K562 (cell line): Measurements from ENCODE around the gene CHMP3. TPM values are rescaled to one million over a fixed set of nuclear protein-coding genes. Genes with fewer than 3 reads are reported as not detected.

Experiments used
- ATF4 ChIP-seq: fragments of 450-650 bp; formaldehyde crosslinking; IDR thresholded peaks from 2 replicates; pipeline ENCODE4 v1.4.0; 2022; ENCODE audit warnings: mild to moderate bottlenecking, moderate library complexity
- CEBPB ChIP-seq: fragments of 450-650 bp; IDR thresholded peaks from 2 replicates; pipeline ENCODE4 v1.6.1; 2016; ENCODE audit warnings: missing genetic modification characterization, missing compliant biosample characterization
- ERF ChIP-seq: fragments of 450-650 bp; formaldehyde crosslinking; IDR thresholded peaks from 2 replicates; pipeline ENCODE4 v1.4.0; 2020; ENCODE audit warnings: mild to moderate bottlenecking, mixed read lengths
- ETS1 ChIP-seq: conservative IDR thresholded peaks from 2 replicates; pipeline ENCODE4 v1.6.1; 2011; ENCODE audit warnings: low read depth, mild to moderate bottlenecking, low read length; ENCODE audit not compliant: control insufficient read depth
- FOXA1 ChIP-seq: fragments of 450-650 bp; IDR thresholded peaks from 2 replicates; pipeline ENCODE4 v1.6.1; 2016; ENCODE audit warnings: mild to moderate bottlenecking, borderline replicate concordance
- FOXP4 ChIP-seq: sonication (generic); formaldehyde crosslinking; IDR thresholded peaks from 2 replicates; pipeline ENCODE4 v1.8.0; 2022; ENCODE audit warnings: mild to moderate bottlenecking, missing genetic modification reagents, borderline replicate concordance
- HDAC2 ChIP-seq: fragments of 450-650 bp; IDR thresholded peaks from 2 replicates; pipeline ENCODE4 v1.6.1; 2016; ENCODE audit warnings: mild to moderate bottlenecking
- HNRNPUL1 ChIP-seq: fragments of 200-400 bp; formaldehyde crosslinking; IDR thresholded peaks from 2 replicates; pipeline ENCODE4 v1.6.1; 2017; ENCODE audit warnings: low read length
- ID3 ChIP-seq, 2 experiments: fragments of 250-450 bp in 1 of 2; fragments of 450-650 bp in 1 of 2; sonication (Bioruptor Pico) in 1 of 2; IDR thresholded peaks; 2 replicates each; pipeline versions ENCODE4 v1.6.1 to v1.8.0; 2016 to 2021; ENCODE audit warnings: mild to moderate bottlenecking in 2 of 2, moderate library complexity in 2 of 2, missing compliant biosample characterization in 1 of 2, missing genetic modification characterization in 1 of 2
- MED1 ChIP-seq: sonication (generic); formaldehyde crosslinking; IDR thresholded peaks from 2 replicates; pipeline ENCODE4 v1.8.1; 2023; ENCODE audit warnings: missing genetic modification reagents, borderline replicate concordance
- NFATC3 ChIP-seq: fragments of 450-650 bp; IDR thresholded peaks from 2 replicates; pipeline ENCODE4 v1.6.1; 2017; ENCODE audit warnings: mild to moderate bottlenecking
- NFRKB ChIP-seq: fragments of 450-650 bp; IDR thresholded peaks from 2 replicates; pipeline ENCODE4 v1.6.1; 2016; ENCODE audit warnings: low read depth
- POLR3G ChIP-seq: IDR thresholded peaks from 2 replicates; pipeline ENCODE4 v1.6.1; 2011; ENCODE audit not compliant: insufficient read length, insufficient replicate concordance; ENCODE audit errors: extremely low read depth
- SPI1 ChIP-seq: IDR thresholded peaks from 2 replicates; pipeline ENCODE4 v1.6.1; 2011; ENCODE audit warnings: low read depth, low read length, control low read depth, borderline replicate concordance
- ZNF134 ChIP-seq: fragments of 250-450 bp; sonication (Bioruptor Pico); conservative IDR thresholded peaks from 2 replicates; pipeline ENCODE4 v1.4.0; 2020
- ZNF398 ChIP-seq: fragments of 250-450 bp; sonication (Bioruptor Pico); IDR thresholded peaks from 2 replicates; pipeline ENCODE4 v1.8.0; 2021; ENCODE audit warnings: moderate library complexity, mild to moderate bottlenecking, inconsistent platforms
- ZNF57 ChIP-seq: fragments of 450-650 bp; formaldehyde crosslinking; IDR thresholded peaks from 2 replicates; pipeline ENCODE4 v1.4.0; 2020; ENCODE audit warnings: mild to moderate bottlenecking, moderate library complexity
- ZNF639 ChIP-seq, 2 experiments: fragments of 200-800 bp in 1 of 2; sonication (Bioruptor generic) in 1 of 2; sonication (generic) in 1 of 2; formaldehyde crosslinking in 1 of 2; IDR thresholded peaks in 1 of 2; conservative IDR thresholded peaks in 1 of 2; 2 replicates each; pipeline versions ENCODE4 v1.5.0 to v1.6.1; 2016 to 2020; ENCODE audit warnings: missing compliant biosample characterization in 1 of 2, missing genetic modification characterization in 1 of 2, missing genetic modification reagents in 1 of 2
- ZNF79 ChIP-seq: fragments of 250-450 bp; sonication (Bioruptor Pico); IDR thresholded peaks from 2 replicates; pipeline ENCODE4 v1.4.0; 2020; ENCODE audit warnings: low read depth, mild to moderate bottlenecking, moderate library complexity
- polyA plus RNA-seq, 8 experiments: library from polyadenylated mRNA; depleted of rRNA in 4 of 8; stranded (reverse) in 5 of 8; unstranded in 3 of 8; fragments of >200 nt; fragmentation: Nextera tagmentation in 2 of 8; fragmentation: Illumina TruSeq in 1 of 8; extraction: Ambion mirVana in 2 of 8; extraction: Trizol in 1 of 8; gene quantifications; 2 replicates each; pipeline versions ENCODE4 v1.2.1 to v1.2.3, GENCODE V29; 2011 to 2014; ENCODE audit warnings: inconsistent platforms in 1 of 8, missing spikeins in 1 of 8
- total RNA-seq, 7 experiments: library from RNA; depleted of rRNA in 6 of 7; stranded (reverse); fragments of >200 nt in 6 of 7; fragmentation: Illumina TruSeq in 2 of 7; extraction: Trizol in 2 of 7; gene quantifications; 2 replicates each; pipeline versions ENCODE4 v1.2.1 to v1.2.3, GENCODE V29; 2011 to 2021; ENCODE audit warnings: low replicate concordance in 1 of 7

Gene CHMP3
- total and polyA plus RNA-seq, 9 of the 15 experiments (the other 6 are each of a cell fraction or from before 2014, with no cell fraction given): 20.6 to 52.5 (median 31.7) TPM

GRCh38 chr2:86562922-86563649 lies at the start of gene CHMP3 (continued):
- no peak; the same call in 1 of the 2 replicates for TF ChIP-seq ATF4 (CRISPR knock-in tag)
- no peak for TF ChIP-seq NFATC3
- no peak for TF ChIP-seq MED1 (CRISPR knock-in tag)
- no peak for TF ChIP-seq ZNF398
- TF ChIP-seq ZNF79 (CRISPR knock-in tag): no peak
- TF ChIP-seq FOXP4 (CRISPR knock-in tag): no peak
- TF ChIP-seq SPI1: 0 out of 2 replicates have a peak, but pooled peaks have one; percentile 1
- TF ChIP-seq NFRKB: 0 out of 2 replicates have a peak, but pooled peaks have one; percentile 27
- no peak for TF ChIP-seq ID3 (CRISPR knock-in tag; IDR thresholded peaks at IDR 0.05)
- no peak for TF ChIP-seq ID3 (tag; IDR thresholded peaks at IDR 0.05)
- TF ChIP-seq ZNF57 (CRISPR knock-in tag): no peak
- TF ChIP-seq HNRNPUL1: no peak
- no peak for TF ChIP-seq HDAC2
- TF ChIP-seq ETS1: peak; percentile 79
- TF ChIP-seq ERF: no peak
- TF ChIP-seq CEBPB (tag): 0 out of 2 replicates have a peak, but pooled peaks have one; percentile 4
- no peak; a peak in 1 of 4 replicates for TF ChIP-seq ZNF639 (CRISPR knock-in tag; conservative IDR thresholded peaks at IDR 0.05 in 1 of 2, IDR thresholded peaks at IDR 0.05 in 1 of 2)
- no peak for TF ChIP-seq FOXA1
- TF ChIP-seq ZNF134: no peak
- TF ChIP-seq POLR3G: no peak
